ENCODE data around the gene ESRRA. TPM values are rescaled to one million over a fixed set of nuclear protein-coding genes. Genes with fewer than 3 reads are reported as not detected.

The ESRRA gene
- total and polyA plus RNA-seq, 9 of the 15 experiments (the other 6 are each of a cell fraction or from before 2014, with no cell fraction given): 0.27 to 89.7 (median 23.7) TPM

GRCh38 chr11:64305691-64306562, 603 bp downstream of the ESRRA start (continued):
- TF ChIP-seq ZNF395 (CRISPR knock-in tag; IDR thresholded peaks at IDR 0.05) (peak; percentile 88), CTCFL (IDR thresholded peaks at IDR 0.05; ENCODE audit: borderline replicate concordance, insufficient read depth, low read depth, low read length, poor library complexity, severe bottlenecking) (peak; percentile 41), FOXM1 (IDR thresholded peaks at IDR 0.05; ENCODE audit: low read depth) (no peak), FOXM1 (CRISPR knock-in tag; IDR thresholded peaks at IDR 0.05; ENCODE audit: low read depth) (0 out of 2 replicates have a peak, but pooled peaks have one; percentile 46), CXXC5 (CRISPR knock-in tag; IDR thresholded peaks at IDR 0.05) (peak; percentile 52; the same call in 1 of the 2 replicates), RBBP5 (IDR thresholded peaks at IDR 0.05; ENCODE audit: borderline replicate concordance, insufficient read depth, low read length, poor library complexity, severe bottlenecking) (no peak), ELF1 (tag; IDR thresholded peaks at IDR 0.05) (peak; percentile 69), ZBTB33 (CRISPR knock-in tag; IDR thresholded peaks at IDR 0.05) (peak; percentile 52), POU5F1 (IDR thresholded peaks at IDR 0.05; ENCODE audit: borderline replicate concordance, low read depth, low read length, partially characterized antibody) (no peak), NCOR1 (IDR thresholded peaks at IDR 0.05) (0 out of 2 replicates have a peak, but pooled peaks have one; percentile 54), SMARCA4 (IDR thresholded peaks at IDR 0.05) (0 out of 2 replicates have a peak, but pooled peaks have one; percentile 33), CSDE1 (IDR thresholded peaks at IDR 0.05) (no peak), TEAD4 (IDR thresholded peaks at IDR 0.05; ENCODE audit: low read length) (no peak), TEAD4 (CRISPR knock-in tag; IDR thresholded peaks at IDR 0.05; ENCODE audit: borderline replicate concordance) (no peak), ZEB2 (IDR thresholded peaks at IDR 0.05) (peak; percentile 77), SOX6 (IDR thresholded peaks at IDR 0.05) (peak; percentile 19; the same call in 1 of the 2 replicates), ZNF740 (CRISPR knock-in tag; IDR thresholded peaks at IDR 0.05) (no peak), ZNF740 (tag; IDR thresholded peaks at IDR 0.05) (no peak), DPF2 (IDR thresholded peaks at IDR 0.05) (peak; percentile 44; the same call in 1 of the 2 replicates), NRF1 (conservative IDR thresholded peaks at IDR 0.05 in 1 of 2, IDR thresholded peaks at IDR 0.05 in 1 of 2) (peak; percentile 56 to 62), MCM5 (IDR thresholded peaks at IDR 0.05; ENCODE audit: low read depth) (no peak), RBFOX2 (IDR thresholded peaks at IDR 0.05; ENCODE audit: low read depth, low read length) (peak; percentile 83)
